Neuron (in vitro differentiated cells): ENCODE measurements around the gene LRRC39.

Source experiments
- H2AFZ ChIP-seq: one replicate; pipeline ENCODE4 v1.6.1; 2013; ENCODE audit warnings: low read depth, mild to moderate bottlenecking, inconsistent platforms, low read length, moderate library complexity
- H3K27me3 ChIP-seq: one replicate; pipeline ENCODE4 v1.6.1; 2013; ENCODE audit warnings: low read length; ENCODE audit not compliant: insufficient read depth
- H3K36me3 ChIP-seq: one replicate; pipeline ENCODE4 v1.6.1; 2013; ENCODE audit warnings: low read length; ENCODE audit not compliant: insufficient read depth
- H3K4me1 ChIP-seq: one replicate; pipeline ENCODE4 v1.6.1; 2013; ENCODE audit warnings: low read length; ENCODE audit not compliant: insufficient read depth
- H3K4me3 ChIP-seq: 2 replicates; pipeline ENCODE4 v1.5.1; 2013; ENCODE audit warnings: mild to moderate bottlenecking, low read length, moderate library complexity
- H3K9me3 ChIP-seq: one replicate; pipeline ENCODE4 v1.6.1; 2013; ENCODE audit warnings: low read length

LRRC39 gene

DNA sequence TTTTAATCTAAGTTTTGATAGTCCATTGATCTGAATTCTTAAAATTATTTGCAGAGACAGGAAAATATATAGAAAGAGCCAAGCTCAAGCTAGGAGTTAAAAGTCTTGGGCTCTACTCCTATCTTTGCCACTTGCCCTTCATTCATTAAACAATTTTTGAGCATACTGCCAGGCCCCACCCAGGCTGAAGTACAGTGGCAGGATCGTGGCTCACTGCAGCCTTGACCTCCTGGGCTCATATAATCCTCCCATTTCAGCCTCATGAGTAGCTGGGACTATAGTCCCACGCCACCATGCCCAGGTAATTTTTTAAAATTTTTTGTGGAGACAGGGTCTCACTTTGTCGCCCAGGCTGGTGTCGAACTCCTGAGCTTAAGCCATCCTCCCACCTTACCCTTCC lies 36.9 kb downstream of the LRRC39 start:
- no peaks in the 10 kb centered on the region for H3K27me3 ChIP-seq
- H2AFZ ChIP-seq, result no peak overlapping the region
- no peaks in the 10 kb centered on the region for H3K9me3 ChIP-seq
- no peak overlapping the region for H3K4me3 ChIP-seq
- peaks cover 88% of the 10 kb centered on the region for H3K36me3 ChIP-seq
- H3K4me1 ChIP-seq, result no peaks in the 10 kb centered on the region

DNA sequence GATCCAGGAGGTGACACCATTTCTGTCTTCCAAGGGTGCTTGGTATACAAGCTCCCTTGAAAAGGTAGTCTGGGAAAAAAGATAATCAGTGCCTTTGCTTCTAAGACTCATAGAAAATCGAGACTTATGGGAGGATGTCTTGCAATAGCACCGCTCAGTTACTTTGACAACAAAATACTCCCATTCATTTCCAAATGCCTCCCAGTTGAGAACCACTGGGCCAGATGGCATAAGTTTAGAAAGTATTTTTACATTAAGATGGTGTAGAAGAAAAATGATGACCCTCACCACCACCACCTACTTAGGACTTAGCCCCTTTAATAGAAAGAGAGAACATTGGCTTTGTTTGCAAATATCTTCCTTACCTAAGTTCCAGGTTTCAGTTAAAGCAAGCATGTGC lies 40.5 kb downstream of the LRRC39 start:
- H3K36me3 ChIP-seq, result peaks cover 56% of the 10 kb centered on the region
- H2AFZ ChIP-seq, result no peak overlapping the region
- H3K9me3 ChIP-seq, result no peaks in the 10 kb centered on the region
- H3K27me3 ChIP-seq, result no peaks in the 10 kb centered on the region
- no peak overlapping the region for H3K4me3 ChIP-seq
- H3K4me1 ChIP-seq, result peaks cover 6% of the 10 kb centered on the region

DNA sequence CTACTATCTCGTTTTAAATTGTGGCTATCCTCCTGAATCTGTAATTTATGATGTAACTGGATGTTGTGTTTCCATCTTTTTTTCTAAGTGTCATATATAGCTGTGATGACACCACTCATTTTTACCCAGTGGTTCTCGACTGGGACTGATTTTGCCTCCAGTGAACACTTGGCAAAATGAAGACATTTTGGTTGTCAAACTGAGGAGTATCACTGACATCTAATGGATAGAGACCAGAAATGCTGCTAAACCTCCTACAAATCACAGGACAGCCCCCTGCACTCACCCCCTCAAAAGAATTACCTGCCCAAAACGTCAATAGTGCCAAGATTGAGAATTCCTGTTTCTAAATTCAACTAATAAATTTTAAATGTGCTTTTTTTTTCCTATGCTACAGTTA lies 43.2 kb downstream of the LRRC39 start:
- Histone ChIP-seq H3K4me3 (no peak overlapping the region), H3K27me3 (no peaks in the 10 kb centered on the region)

GRCh38 chr1:100132566-100133477 lies 45.2 kb downstream of the LRRC39 start, which contains the start of the genes SASS6 and TRMT13:
SASS6 (minus strand) TSS chr1:100132930; CDS start chr1:100132814, 116 bp downstream.
TRMT13 (plus strand) TSS chr1:100133163; CDS start chr1:100133169, 6 bp downstream.
- Histone ChIP-seq H3K4me1 (peaks cover 16% of the 10 kb centered on the region), H3K36me3 (peaks cover 14% of the 10 kb centered on the region), H3K4me3 (peak within 1 kb of the TSS; percentile 89), H2AFZ (peak within 1 kb of the TSS; percentile 95), H3K9me3 (no peaks in the 10 kb centered on the region), H3K27me3 (no peaks in the 10 kb centered on the region)

More for the DNA sequence above, 43.2 kb downstream of the LRRC39 start:
- H3K4me1 ChIP-seq, result peaks cover 16% of the 10 kb centered on the region
- H2AFZ ChIP-seq, result no peak overlapping the region
- no peaks in the 10 kb centered on the region for H3K9me3 ChIP-seq
- H3K36me3 ChIP-seq, result peaks cover 33% of the 10 kb centered on the region

DNA sequence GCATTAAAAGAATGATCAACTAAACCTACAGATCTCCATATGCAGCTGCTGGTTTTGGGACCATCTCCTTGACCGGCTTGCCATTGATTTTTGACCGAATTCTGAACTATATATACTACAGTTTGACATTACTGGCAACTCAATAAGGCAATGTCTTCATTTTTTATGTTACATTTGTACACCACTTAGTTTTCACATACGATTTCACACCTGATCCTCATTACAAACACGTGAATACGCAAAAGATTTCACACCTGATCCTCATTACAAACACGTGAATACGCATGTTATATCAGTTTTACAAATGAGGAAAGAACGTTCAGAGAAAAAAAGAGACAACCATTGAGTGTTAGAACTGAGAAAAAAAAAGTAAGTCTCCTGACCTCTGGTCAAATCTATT lies 46.4 kb downstream of the LRRC39 start:
- peak overlapping the region; percentile 89 for H3K4me3 ChIP-seq
- H3K4me1 ChIP-seq, result peaks cover 16% of the 10 kb centered on the region
- H2AFZ ChIP-seq, result no peak overlapping the region
- no peaks in the 10 kb centered on the region for H3K27me3 ChIP-seq
- H3K36me3 ChIP-seq, result peaks cover 3% of the 10 kb centered on the region
- H3K9me3 ChIP-seq, result no peaks in the 10 kb centered on the region

- no peaks in the 10 kb centered on the region for H3K27me3 ChIP-seq
- no peaks in the 10 kb centered on the region for H3K9me3 ChIP-seq
- peaks cover 2% of the 10 kb centered on the region for H3K36me3 ChIP-seq
- H3K4me1 ChIP-seq, result peaks cover 16% of the 10 kb centered on the region
- no peak overlapping the region for H2AFZ ChIP-seq
- no peak overlapping the region for H3K4me3 ChIP-seq
Measured at GRCh38 chr1:100130552-100131077, 47.4 kb downstream of the LRRC39 start.

- Histone ChIP-seq H3K4me1 (peaks cover 9% of the 10 kb centered on the region), H3K27me3 (no peaks in the 10 kb centered on the region), H2AFZ (no peak overlapping the region), H3K9me3 (no peaks in the 10 kb centered on the region), H3K4me3 (no peak overlapping the region), H3K36me3 (peaks cover 5% of the 10 kb centered on the region)
Measured at GRCh38 chr1:100127226-100127625, 50.8 kb downstream of the LRRC39 start.

DNA sequence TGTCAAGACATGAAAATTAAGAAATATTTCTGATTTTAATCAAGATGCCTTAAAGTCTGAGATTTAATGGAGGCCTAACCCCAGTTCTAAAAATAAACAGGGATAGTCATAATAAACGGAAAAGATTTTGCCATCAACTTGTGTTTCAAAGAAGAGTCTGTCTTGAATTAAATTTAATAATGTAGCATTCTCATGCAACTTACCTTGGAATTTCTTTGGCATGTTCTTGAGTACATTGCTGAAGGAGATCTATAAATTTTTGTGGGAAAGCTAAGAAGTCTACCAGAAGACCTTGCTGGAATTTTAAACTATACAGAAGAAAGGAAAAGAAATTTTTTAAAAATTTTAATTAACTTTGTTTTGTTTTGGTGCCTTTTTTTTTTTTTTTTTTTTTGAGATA lies 55.9 kb downstream of the LRRC39 start:
- Histone ChIP-seq H3K27me3 (no peaks in the 10 kb centered on the region), H3K9me3 (no peaks in the 10 kb centered on the region), H2AFZ (no peak overlapping the region), H3K4me1 (no peaks in the 10 kb centered on the region), H3K36me3 (peaks cover 16% of the 10 kb centered on the region), H3K4me3 (no peak overlapping the region)

GRCh38 chr1:100115524-100115923 lies 62.5 kb downstream of the LRRC39 start:
- H3K9me3 ChIP-seq, result no peaks in the 10 kb centered on the region
- H3K4me3 ChIP-seq, result no peak overlapping the region
- H3K36me3 ChIP-seq, result peaks cover 15% of the 10 kb centered on the region
- no peaks in the 10 kb centered on the region for H3K4me1 ChIP-seq
- no peak overlapping the region for H2AFZ ChIP-seq
- no peaks in the 10 kb centered on the region for H3K27me3 ChIP-seq

GRCh38 chr1:100109554-100110066 lies 68.4 kb downstream of the LRRC39 start:
- Histone ChIP-seq H3K36me3 (peaks cover 32% of the 10 kb centered on the region), H3K4me3 (no peak overlapping the region), H2AFZ (no peak overlapping the region), H3K27me3 (no peaks in the 10 kb centered on the region), H3K9me3 (no peaks in the 10 kb centered on the region), H3K4me1 (no peaks in the 10 kb centered on the region)

DNA sequence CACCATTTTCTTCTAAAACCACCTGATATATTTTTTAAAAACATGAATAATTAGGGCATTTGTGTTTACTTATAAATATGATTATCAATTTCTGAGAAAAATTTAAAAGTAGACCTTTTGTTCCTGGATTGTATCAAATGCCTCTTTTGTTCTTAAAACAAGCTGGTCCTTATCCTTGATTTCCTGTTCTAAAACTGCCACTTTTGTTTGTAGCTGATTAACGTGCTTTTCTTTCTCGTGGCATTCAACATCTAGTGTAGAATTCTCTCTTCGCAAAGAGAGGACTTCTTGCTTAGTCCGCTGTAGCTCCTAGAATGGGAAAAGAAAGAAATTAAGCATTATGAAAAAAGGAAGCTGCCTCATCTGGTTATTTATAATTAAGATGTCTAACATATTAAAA lies 70.4 kb downstream of the LRRC39 start:
- Histone ChIP-seq H3K4me3 (no peak overlapping the region), H3K4me1 (no peaks in the 10 kb centered on the region), H2AFZ (no peak overlapping the region), H3K27me3 (no peaks in the 10 kb centered on the region), H3K36me3 (peaks cover 47% of the 10 kb centered on the region), H3K9me3 (no peaks in the 10 kb centered on the region)

DNA sequence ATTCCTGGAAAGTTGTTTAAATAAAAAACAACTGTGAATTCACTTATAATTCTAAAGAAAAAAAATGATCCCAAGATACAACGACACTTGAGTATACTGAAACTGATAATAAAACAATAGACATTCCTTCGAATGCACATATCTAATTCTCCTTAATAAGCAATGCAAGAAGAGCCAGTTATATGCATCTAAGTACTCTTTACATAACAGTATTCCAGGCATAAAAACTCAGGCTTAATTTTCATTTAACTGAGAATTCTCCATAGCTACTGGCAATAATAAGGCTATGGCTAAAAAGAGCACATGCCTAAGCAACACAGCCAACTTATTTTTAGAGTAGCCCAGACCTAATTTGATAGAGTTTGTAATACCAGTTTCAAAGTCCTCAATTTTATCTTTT lies 76.5 kb downstream of the LRRC39 start:
- H2AFZ ChIP-seq, result no peak overlapping the region
- H3K27me3 ChIP-seq, result no peaks in the 10 kb centered on the region
- H3K4me3 ChIP-seq, result no peak overlapping the region
- no peaks in the 10 kb centered on the region for H3K4me1 ChIP-seq
- peaks cover 2% of the 10 kb centered on the region for H3K9me3 ChIP-seq
- H3K36me3 ChIP-seq, result peaks cover 60% of the 10 kb centered on the region

- Histone ChIP-seq H3K4me3 (no peak overlapping the region), H3K36me3 (peaks cover 51% of the 10 kb centered on the region), H3K9me3 (peaks cover 2% of the 10 kb centered on the region), H2AFZ (no peak overlapping the region), H3K27me3 (no peaks in the 10 kb centered on the region), H3K4me1 (no peaks in the 10 kb centered on the region)
Measured at GRCh38 chr1:100100202-100100601, 77.9 kb downstream of the LRRC39 start.
